Measurements from ENCODE around the gene A4GNT.

Gene A4GNT

GRCh38 chr3:138119423-138119766 lies 12.8 kb downstream of the A4GNT start:
- no peak overlapping the region for H3K4me3 ChIP-seq (ENCODE audit: low read depth, low read length)
- DNase-seq (ENCODE audit: low read depth) = no peak
- TF ChIP-seq CTCF (conservative IDR thresholded peaks at IDR 0.05; ENCODE audit: low read depth, low read length) = no peak

GRCh38 chr3:138118612-138119422 lies 13.4 kb downstream of the A4GNT start:
- peak; percentile 81 for DNase-seq (ENCODE audit: low read depth)
- peak; percentile 97 for TF ChIP-seq CTCF (conservative IDR thresholded peaks at IDR 0.05; ENCODE audit: low read depth, low read length)
- no peak overlapping the region for H3K4me3 ChIP-seq (ENCODE audit: low read depth, low read length)

- DNase-seq (ENCODE audit: low read depth) = peak; percentile 64
- peak within 1 kb of the TSS; percentile 87 for H3K4me3 ChIP-seq (ENCODE audit: low read depth, low read length)
- TF ChIP-seq CTCF (conservative IDR thresholded peaks at IDR 0.05; ENCODE audit: low read depth, low read length) = peak; percentile 18
These were observed 16.9 kb downstream of the A4GNT start, which contains the start of gene DZIP1L for GRCh38 chr3:138114988-138115971. Gene DZIP1L, minus strand, starts transcription at chr3:138115608. Its CDS starts 11,637 bp downstream, at chr3:138103971.

- peak overlapping the region; percentile 87 for H3K4me3 ChIP-seq (ENCODE audit: low read depth, low read length)
These were observed 17.7 kb downstream of the A4GNT start for GRCh38 chr3:138114431-138114918.

GRCh38 chr3:138113326-138113725 lies 18.9 kb downstream of the A4GNT start:
- DNase-seq (ENCODE audit: low read depth) = peak; percentile 19
- H3K4me3 ChIP-seq (ENCODE audit: low read depth, low read length) = no peak overlapping the region
- TF ChIP-seq CTCF (conservative IDR thresholded peaks at IDR 0.05; ENCODE audit: low read depth, low read length) = no peak

More at GRCh38 chr3:138114431-138114918, 17.7 kb downstream of the A4GNT start:
- no peak for TF ChIP-seq CTCF (conservative IDR thresholded peaks at IDR 0.05; ENCODE audit: low read depth, low read length)
- DNase-seq (ENCODE audit: low read depth) = peak; percentile 49

GRCh38 chr3:138112362-138112761 lies 19.8 kb downstream of the A4GNT start:
- no peak overlapping the region for H3K4me3 ChIP-seq (ENCODE audit: low read depth, low read length)
- no peak for DNase-seq (ENCODE audit: low read depth)
- no peak for TF ChIP-seq CTCF (conservative IDR thresholded peaks at IDR 0.05; ENCODE audit: low read depth, low read length)
